HG03060 (cell line): ENCODE measurements around the gene TNNC2.
"Not testable (repeated sequence)": the region's sequence is repeated elsewhere in the genome, so short reads cannot be mapped to it uniquely, and the experiment has no call there.

Experiments used
- ATAC-seq: cut with Tn5 transposase; IDR thresholded peaks from one replicate; pipeline ENCODE4 v1.9.1; 2021; ENCODE audit warnings: low read depth, moderate number of reproducible peaks; ENCODE audit not compliant: unreplicated experiment

Gene TNNC2

GRCh38 chr20:45827030-45827652, at the start of gene TNNC2:
Gene TNNC2, minus strand, starts transcription at chr20:45827312. Its CDS starts 64 bp downstream, at chr20:45827248.
- ATAC-seq: no peak

- no peak for ATAC-seq
Observed at GRCh38 chr20:45874576-45874975, 47.5 kb upstream of the TNNC2 start.

- ATAC-seq: not testable (repeated sequence)
Observed at GRCh38 chr20:45874104-45874481, 47.0 kb upstream of the TNNC2 start.

- no peak for ATAC-seq
Observed at GRCh38 chr20:45873409-45874103, 46.4 kb upstream of the TNNC2 start.

GRCh38 chr20:45872626-45873025, 45.5 kb upstream of the TNNC2 start:
- ATAC-seq: no peak

GRCh38 chr20:45867819-45868176, 40.7 kb upstream of the TNNC2 start:
- no peak for ATAC-seq

- ATAC-seq: no peak
Observed at GRCh38 chr20:45867136-45867818, 40.2 kb upstream of the TNNC2 start.

- ATAC-seq: no peak
Observed at GRCh38 chr20:45866454-45866853, 39.3 kb upstream of the TNNC2 start.

- ATAC-seq: no peak
Observed at GRCh38 chr20:45863543-45864470, 36.7 kb upstream of the TNNC2 start.

- ATAC-seq: no peak
Observed at GRCh38 chr20:45861221-45862075, 34.3 kb upstream of the TNNC2 start.

- no peak for ATAC-seq
Observed at GRCh38 chr20:45860560-45861220, 33.6 kb upstream of the TNNC2 start.

GRCh38 chr20:45859916-45860315, 32.8 kb upstream of the TNNC2 start:
- no peak for ATAC-seq

GRCh38 chr20:45857882-45858216, 30.7 kb upstream of the TNNC2 start:
- no peak for ATAC-seq

GRCh38 chr20:45857114-45857881, 30.2 kb upstream of the TNNC2 start, which contains the start of the genes ACOT8 and ZSWIM3:
Gene ACOT8, minus strand, starts transcription at chr20:45857392. Its CDS starts 77 bp downstream, at chr20:45857315.
Gene ZSWIM3, plus strand, starts transcription at chr20:45857614. Its CDS starts 212 bp downstream, at chr20:45857826.
- ATAC-seq: peak; percentile 88

- no peak for ATAC-seq
Observed at GRCh38 chr20:45853484-45853883, 26.4 kb upstream of the TNNC2 start.

- ATAC-seq: no peak
Observed at GRCh38 chr20:45852326-45852725, 25.2 kb upstream of the TNNC2 start.

GRCh38 chr20:45851501-45851900, 24.4 kb upstream of the TNNC2 start:
- ATAC-seq: no peak

GRCh38 chr20:45850926-45851325, 23.8 kb upstream of the TNNC2 start:
- ATAC-seq: no peak
